HEK293T (cell line): ENCODE results near the gene TMPRSS3.

Experiments used
- BHLHE40 ChIP-seq: fragments of 450-650 bp; IDR thresholded peaks from 2 replicates; pipeline ENCODE4 v1.6.1; 2016; ENCODE audit warnings: mild to moderate bottlenecking, moderate library complexity, borderline replicate concordance
- CTBP1 ChIP-seq: fragments of 450-650 bp; IDR thresholded peaks from 2 replicates; pipeline ENCODE4 v1.6.1; 2016; ENCODE audit warnings: borderline replicate concordance
- ELF4 ChIP-seq: fragments of 450-650 bp; IDR thresholded peaks from 2 replicates; pipeline ENCODE4 v1.6.1; 2017; ENCODE audit warnings: antibody characterized with exemption
- FOXA1 ChIP-seq: fragments of 450-650 bp; IDR thresholded peaks from 2 replicates; pipeline ENCODE4 v1.6.1; 2016; ENCODE audit warnings: mild to moderate bottlenecking
- FOXK2 ChIP-seq: fragments of 450-650 bp; IDR thresholded peaks from 2 replicates; pipeline ENCODE4 v1.6.1; 2016; ENCODE audit warnings: mild to moderate bottlenecking
- HDGF ChIP-seq: fragments of 450-650 bp; IDR thresholded peaks from 2 replicates; pipeline ENCODE4 v1.6.1; 2017; ENCODE audit warnings: antibody characterized with exemption, borderline replicate concordance
- LEF1 ChIP-seq: fragments of 450-650 bp; IDR thresholded peaks from 2 replicates; pipeline ENCODE4 v1.6.1; 2017; ENCODE audit warnings: mild to moderate bottlenecking, borderline replicate concordance
- NFRKB ChIP-seq: fragments of 450-650 bp; IDR thresholded peaks from 2 replicates; pipeline ENCODE4 v1.6.1; 2016; ENCODE audit warnings: mild to moderate bottlenecking, moderate library complexity
- PKNOX1 ChIP-seq: fragments of 450-650 bp; IDR thresholded peaks from 2 replicates; pipeline ENCODE4 v1.6.1; 2016
- SP1 ChIP-seq: fragments of 450-650 bp; IDR thresholded peaks from 2 replicates; pipeline ENCODE4 v1.6.1; 2017
- SUZ12 ChIP-seq: fragments of 450-650 bp; IDR thresholded peaks from 2 replicates; pipeline ENCODE4 v1.6.1; 2016; ENCODE audit warnings: mild to moderate bottlenecking
- TARDBP ChIP-seq: fragments of 450-650 bp; IDR thresholded peaks from 2 replicates; pipeline ENCODE4 v1.6.1; 2016
- ZNF384 ChIP-seq: fragments of 450-650 bp; IDR thresholded peaks from 2 replicates; pipeline ENCODE4 v1.6.1; 2016

- TF ChIP-seq ELF4, result no peak
- no peak for TF ChIP-seq FOXK2
- no peak for TF ChIP-seq SUZ12
- TF ChIP-seq BHLHE40, result no peak
- TF ChIP-seq PKNOX1, result no peak
- TF ChIP-seq TARDBP, result no peak
- no peak for TF ChIP-seq LEF1
- no peak for TF ChIP-seq SP1
- no peak for TF ChIP-seq HDGF
- no peak for TF ChIP-seq FOXA1
- TF ChIP-seq ZNF384, result no peak
- no peak for TF ChIP-seq NFRKB
- TF ChIP-seq CTBP1, result no peak
Measured at GRCh38 chr21:42397746-42398394, 2.0 kb upstream of the TMPRSS3 start.
